GM12878 (cell line): ENCODE results near the gene LEMD1. TPM values are rescaled to one million over a fixed set of nuclear protein-coding genes. Genes with fewer than 3 reads are reported as not detected.

Experiments
- ATAC-seq: fragments of 200-7000 bp; cut with Tn5 transposase; 3 replicates; pipeline ENCODE4 v1.9.1; 2020; ENCODE audit warnings: mild to moderate bottlenecking, moderate library complexity
- BruUV-seq: library from RNA; stranded (reverse); fragments of 400-500 nt; replicated peaks from 2 replicates; lab custom pipeline; 2021; lab: Mats Ljungman, UMichigan
- CTCF ChIA-PET: fragments of 300-600 bp; sonication (Branson Sonifier 250); formaldehyde crosslinking; extraction: SDS; loops from one replicate; lab custom pipeline; 2021; ENCODE audit warnings: inconsistent platforms; lab: Yijun Ruan, JAX
- POLR2A ChIA-PET: fragments of 350-600 bp; formaldehyde crosslinking; extraction: SDS; loops from one replicate; lab custom pipeline; 2021; ENCODE audit warnings: inconsistent platforms; lab: Charles Lee
- RAD21 ChIA-PET: fragments of 300-600 bp; sonication (Branson Sonifier 250); formaldehyde crosslinking; loops from one replicate; lab custom pipeline; 2023; ENCODE audit warnings: antibody characterized with exemption; ENCODE audit not compliant: unreplicated experiment; lab: Charles Lee
- SMC1A ChIA-PET: fragments of 300-600 bp; sonication (Branson Sonifier 250); formaldehyde crosslinking; loops from one replicate; lab custom pipeline; 2023; ENCODE audit not compliant: unreplicated experiment, uncharacterized antibody; lab: Charles Lee
- DNase-seq: peaks from one replicate; pipeline ENCODE4 v3.0.0-alpha.2; 2011; ENCODE audit warnings: low read depth, low spot score
- FAIRE-seq: peaks from 3 replicates; lab custom pipeline; 2011; peaks lifted over from hg19 to GRCh38; lab: Jason Lieb, UNC
- H2AFZ ChIP-seq: 2 replicates; pipeline ENCODE4 v1.6.0; 2011; ENCODE audit warnings: low read depth, low read length, control low read depth; ENCODE audit not compliant: control insufficient read depth
- H3K27ac ChIP-seq: 2 replicates; pipeline ENCODE4 v1.5.1; 2011; ENCODE audit warnings: control low read depth; ENCODE audit not compliant: control insufficient read depth, insufficient read depth
- H3K27me3 ChIP-seq, 2 experiments: replicated peaks in 1 of 2; 2 replicates each; pipeline versions ENCODE4 v1.6.0 to v1.6.1; 2011; ENCODE audit warnings: low read length in 1 of 2; ENCODE audit not compliant: control insufficient read depth in 2 of 2, insufficient read depth in 2 of 2
- H3K36me3 ChIP-seq, 2 experiments: 2 replicates each; pipeline ENCODE4 v1.5.1; 2011; ENCODE audit warnings: low read length in 1 of 2; ENCODE audit not compliant: control insufficient read depth in 2 of 2, insufficient read depth in 2 of 2
- H3K4me1 ChIP-seq: 2 replicates; pipeline ENCODE4 v1.6.1; 2011; ENCODE audit warnings: mild to moderate bottlenecking, low read length, moderate library complexity, mixed read lengths; ENCODE audit not compliant: control insufficient read depth, insufficient read depth
- H3K4me2 ChIP-seq: 2 replicates; pipeline ENCODE4 v1.6.0; 2011; ENCODE audit warnings: control low read depth; ENCODE audit not compliant: control insufficient read depth, insufficient read depth
- H3K4me3 ChIP-seq: fragments of 200-600 bp; sonication (generic); 2 replicates; pipeline ENCODE4 v1.5.1; 2016
- H3K79me2 ChIP-seq: 2 replicates; pipeline ENCODE4 v1.6.0; 2011; ENCODE audit warnings: low read length; ENCODE audit not compliant: control insufficient read depth, insufficient read depth
- H3K9ac ChIP-seq: 2 replicates; pipeline ENCODE4 v1.8.0; 2011; ENCODE audit warnings: low read length, control low read depth, mixed read lengths; ENCODE audit not compliant: control insufficient read depth, insufficient read depth
- H3K9me3 ChIP-seq: replicated peaks from 3 replicates; pipeline ENCODE4 v1.5.1; 2011; ENCODE audit warnings: mild to moderate bottlenecking, low read length; ENCODE audit not compliant: control insufficient read depth, insufficient read depth
- H4K20me1 ChIP-seq: 2 replicates; pipeline ENCODE4 v1.6.0; 2011; ENCODE audit not compliant: control insufficient read depth, insufficient read depth
- ASH2L ChIP-seq: fragments of 300-600, 200-600 bp; sonication (generic); IDR thresholded peaks from 2 replicates; pipeline ENCODE4 v1.6.1; 2017; ENCODE audit warnings: low read depth, mild to moderate bottlenecking, borderline replicate concordance
- ATF7 ChIP-seq: fragments of 450-650 bp; IDR thresholded peaks from 2 replicates; pipeline ENCODE4 v1.6.1; 2016; ENCODE audit warnings: low read depth, mild to moderate bottlenecking
- BHLHE40 ChIP-seq, 2 experiments: fragments of 450-650 bp in 1 of 2; IDR thresholded peaks; 2 replicates each; pipeline ENCODE4 v1.6.1; 2011 to 2017; ENCODE audit warnings: low read depth in 2 of 2, borderline replicate concordance in 1 of 2, improper control_type of control experiment in 1 of 2, low read length in 1 of 2, mild to moderate bottlenecking in 1 of 2
- BMI1 ChIP-seq: fragments of 450-650 bp; IDR thresholded peaks from 2 replicates; pipeline ENCODE4 v1.6.1; 2016; ENCODE audit warnings: mild to moderate bottlenecking, moderate library complexity, borderline replicate concordance
- BRCA1 ChIP-seq: IDR thresholded peaks from 2 replicates; pipeline ENCODE4 v1.6.1; 2011; ENCODE audit warnings: low read depth, low read length, improper control_type of control experiment
- CBFB ChIP-seq: IDR thresholded peaks from 2 replicates; pipeline ENCODE4 v1.6.1; 2016; ENCODE audit warnings: antibody characterized with exemption, low read depth
- DPF2 ChIP-seq: fragments of 450-650 bp; IDR thresholded peaks from 2 replicates; pipeline ENCODE4 v1.6.1; 2017; ENCODE audit warnings: mild to moderate bottlenecking
- FOXM1 ChIP-seq: IDR thresholded peaks from 2 replicates; pipeline ENCODE4 v1.6.1; 2012; ENCODE audit warnings: low read depth, mild to moderate bottlenecking, inconsistent platforms, low read length, moderate library complexity
- HCFC1 ChIP-seq: fragments of 150-350 bp; IDR thresholded peaks from 2 replicates; pipeline ENCODE4 v1.6.1; 2014; ENCODE audit warnings: low read length
- KAT2A ChIP-seq: conservative IDR thresholded peaks from 2 replicates; pipeline ENCODE4 v1.6.1; 2011; ENCODE audit warnings: low read depth, low read length; ENCODE audit not compliant: control insufficient read depth
- MYB ChIP-seq: fragments of 150-350 bp; IDR thresholded peaks from 2 replicates; pipeline ENCODE4 v1.6.1; 2014; ENCODE audit warnings: mild to moderate bottlenecking, low read depth, low read length, borderline replicate concordance
- NFYB ChIP-seq: IDR thresholded peaks from 2 replicates; pipeline ENCODE4 v1.6.1; 2011; ENCODE audit warnings: low read depth, mild to moderate bottlenecking, low read length, improper control_type of control experiment, moderate library complexity; ENCODE audit not compliant: insufficient read depth
- RB1 ChIP-seq: fragments of 450-650 bp; formaldehyde crosslinking; IDR thresholded peaks from 2 replicates; pipeline ENCODE4 v1.6.1; 2017; ENCODE audit warnings: mild to moderate bottlenecking, borderline replicate concordance
- SRF ChIP-seq, 2 experiments: IDR thresholded peaks; 2 replicates each; pipeline ENCODE4 v1.6.1; 2011; ENCODE audit warnings: low read depth in 2 of 2, low read length in 2 of 2, mild to moderate bottlenecking in 1 of 2, moderate library complexity in 1 of 2
- SUPT20H ChIP-seq: IDR thresholded peaks from 2 replicates; pipeline ENCODE4 v1.6.1; 2011; ENCODE audit warnings: low read depth, mild to moderate bottlenecking, low read length, moderate library complexity, borderline replicate concordance; ENCODE audit not compliant: control insufficient read depth
- WGBS: methylation state at CpG from one replicate; pipeline ENCODE4 v1.1.6; 2016; ENCODE audit warnings: low lambda C conversion rate; ENCODE audit not compliant: insufficient replicate concordance, insufficient coverage; ENCODE audit errors: missing lambda C conversion rate; 5-methylcytosine and 5-hydroxymethylcytosine counted together
- in situ Hi-C: fragments of 300-500 bp; cut with MboI; formaldehyde crosslinking; loops from 9 replicates; pipeline ENCODE4 v1.14.3; 2018; ENCODE audit warnings: mixed read lengths
- intact Hi-C: fragments of 100-400 bp; cut with micrococcal nuclease; formaldehyde crosslinking; loops from one replicate; pipeline ENCODE4 v1.14.2; 2022; ENCODE audit not compliant: unreplicated experiment
- polyA plus RNA-seq, 11 experiments: library from polyadenylated mRNA; depleted of rRNA in 4 of 11; unstranded in 6 of 11; stranded (reverse) in 5 of 11; fragments of >200 nt; fragmentation: Nextera tagmentation in 4 of 11; fragmentation: Illumina TruSeq in 1 of 11; extraction: Ambion mirVana in 4 of 11; extraction: Trizol in 1 of 11; gene quantifications; 1 replicate in 1 of 11; 2 replicates in 10 of 11; pipeline versions ENCODE4 v1.2.1 to v1.2.3, GENCODE V29; 2011 to 2016; ENCODE audit warnings: inconsistent platforms in 2 of 11, missing spikeins in 2 of 11, low read depth in 1 of 11
- total RNA-seq, 4 experiments: library from RNA; depleted of rRNA in 3 of 4; stranded (reverse); fragments of >200 nt in 3 of 4; fragmentation: Illumina TruSeq in 1 of 4; extraction: Trizol in 1 of 4; gene quantifications; 2 replicates each; pipeline versions ENCODE4 v1.2.1 to v1.2.3, GENCODE V29; 2013 to 2021
- TF ChIP-seq, protein P1 (sequence below): IDR thresholded peaks from 2 replicates; pipeline ENCODE4 v1.6.1; 2012; ENCODE audit warnings: low read depth, low read length, improper control_type of control experiment
- TF ChIP-seq, protein P2 (sequence below): fragments of 450-650 bp; IDR thresholded peaks from 2 replicates; pipeline ENCODE4 v1.6.1; 2017; ENCODE audit warnings: mild to moderate bottlenecking, moderate library complexity

The LEMD1 gene
- total and polyA plus RNA-seq, 10 of the 15 experiments (the other 5 are each of a cell fraction or from before 2014, with no cell fraction given) = 0.19 to 1.2 (median 0.26) TPM; not detected in 7

DNA sequence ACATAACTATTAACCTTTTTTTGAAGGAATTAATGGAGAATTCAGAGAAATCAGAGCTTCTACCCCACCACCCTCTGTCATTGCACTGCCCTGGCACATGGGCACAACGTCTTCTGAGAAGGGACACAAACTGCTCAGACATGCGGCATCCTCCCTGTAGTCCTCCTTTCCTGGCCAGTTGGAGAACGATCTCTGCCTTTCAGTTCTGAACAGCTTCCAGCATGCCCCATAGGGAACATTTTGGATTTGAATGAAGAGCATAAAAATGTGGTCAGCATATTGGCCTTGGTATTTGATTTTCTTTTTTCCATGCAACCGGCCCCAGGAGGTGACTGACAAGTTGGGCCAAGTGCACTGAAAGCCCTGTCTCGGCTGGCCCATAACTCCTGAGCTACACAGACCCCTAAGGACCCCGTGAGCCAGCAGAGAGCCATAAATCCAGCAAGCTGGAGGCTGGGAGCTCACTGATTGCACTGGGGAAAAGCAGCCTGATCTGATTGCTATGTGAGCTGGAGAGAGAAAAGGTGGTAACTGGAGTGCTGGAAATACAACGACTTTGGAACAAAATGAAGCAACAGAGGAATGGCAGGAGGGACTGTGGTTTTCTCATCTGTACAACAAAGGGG lies 44.9 kb upstream of the LEMD1 start:
- H3K9ac ChIP-seq = no peak overlapping the region
- H3K36me3 ChIP-seq = no peaks in the 10 kb centered on the region
- 23% methylated on average over 7 of the region's 7 CpGs for WGBS
- FAIRE-seq = no peak
- H3K27ac ChIP-seq = no peak overlapping the region
- no peaks in the 10 kb centered on the region for H4K20me1 ChIP-seq
- in situ Hi-C loops (no loop called here), intact Hi-C loops (no loop called here)
- peaks cover 0 to 10% of the 10 kb centered on the region in 2 experiments; a peak in 3 of 4 replicates for H3K27me3 ChIP-seq
- no peak overlapping the region for H3K4me3 ChIP-seq
- CTCF ChIA-PET = interaction anchor here (0.6 to 1.8 kb wide), 7 partner anchors 9 to 212 kb away, joined by 3 to 6 read pairs (median 3); no protein-coding TSS in a partner anchor
- SMC1A ChIA-PET = interaction anchor here (1.9 kb wide), 1 partner anchor 18 kb away, joined by 4 read pairs; no protein-coding TSS in a partner anchor
- TF ChIP-seq CBFB = no peak
- TF ChIP-seq ASH2L = no peak
- no peak for TF ChIP-seq BHLHE40 (IDR thresholded peaks at IDR 0.05; ENCODE audit: borderline replicate concordance in 1 of 2, low read depth in 2 of 2, low read length in 1 of 2)
- TF ChIP-seq NFYB = no peak
- no peak for TF ChIP-seq DPF2
- no peak for TF ChIP-seq SRF (IDR thresholded peaks at IDR 0.05; ENCODE audit: low read depth in 2 of 2, low read length in 2 of 2)
- TF ChIP-seq, protein P1, sequence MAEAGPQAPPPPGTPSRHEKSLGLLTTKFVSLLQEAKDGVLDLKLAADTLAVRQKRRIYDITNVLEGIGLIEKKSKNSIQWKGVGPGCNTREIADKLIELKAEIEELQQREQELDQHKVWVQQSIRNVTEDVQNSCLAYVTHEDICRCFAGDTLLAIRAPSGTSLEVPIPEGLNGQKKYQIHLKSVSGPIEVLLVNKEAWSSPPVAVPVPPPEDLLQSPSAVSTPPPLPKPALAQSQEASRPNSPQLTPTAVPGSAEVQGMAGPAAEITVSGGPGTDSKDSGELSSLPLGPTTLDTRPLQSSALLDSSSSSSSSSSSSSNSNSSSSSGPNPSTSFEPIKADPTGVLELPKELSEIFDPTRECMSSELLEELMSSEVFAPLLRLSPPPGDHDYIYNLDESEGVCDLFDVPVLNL = no peak
- no peak for TF ChIP-seq BRCA1
- TF ChIP-seq RB1 = no peak
- TF ChIP-seq BMI1 = no peak
- TF ChIP-seq FOXM1 = no peak
- TF ChIP-seq, protein P2, sequence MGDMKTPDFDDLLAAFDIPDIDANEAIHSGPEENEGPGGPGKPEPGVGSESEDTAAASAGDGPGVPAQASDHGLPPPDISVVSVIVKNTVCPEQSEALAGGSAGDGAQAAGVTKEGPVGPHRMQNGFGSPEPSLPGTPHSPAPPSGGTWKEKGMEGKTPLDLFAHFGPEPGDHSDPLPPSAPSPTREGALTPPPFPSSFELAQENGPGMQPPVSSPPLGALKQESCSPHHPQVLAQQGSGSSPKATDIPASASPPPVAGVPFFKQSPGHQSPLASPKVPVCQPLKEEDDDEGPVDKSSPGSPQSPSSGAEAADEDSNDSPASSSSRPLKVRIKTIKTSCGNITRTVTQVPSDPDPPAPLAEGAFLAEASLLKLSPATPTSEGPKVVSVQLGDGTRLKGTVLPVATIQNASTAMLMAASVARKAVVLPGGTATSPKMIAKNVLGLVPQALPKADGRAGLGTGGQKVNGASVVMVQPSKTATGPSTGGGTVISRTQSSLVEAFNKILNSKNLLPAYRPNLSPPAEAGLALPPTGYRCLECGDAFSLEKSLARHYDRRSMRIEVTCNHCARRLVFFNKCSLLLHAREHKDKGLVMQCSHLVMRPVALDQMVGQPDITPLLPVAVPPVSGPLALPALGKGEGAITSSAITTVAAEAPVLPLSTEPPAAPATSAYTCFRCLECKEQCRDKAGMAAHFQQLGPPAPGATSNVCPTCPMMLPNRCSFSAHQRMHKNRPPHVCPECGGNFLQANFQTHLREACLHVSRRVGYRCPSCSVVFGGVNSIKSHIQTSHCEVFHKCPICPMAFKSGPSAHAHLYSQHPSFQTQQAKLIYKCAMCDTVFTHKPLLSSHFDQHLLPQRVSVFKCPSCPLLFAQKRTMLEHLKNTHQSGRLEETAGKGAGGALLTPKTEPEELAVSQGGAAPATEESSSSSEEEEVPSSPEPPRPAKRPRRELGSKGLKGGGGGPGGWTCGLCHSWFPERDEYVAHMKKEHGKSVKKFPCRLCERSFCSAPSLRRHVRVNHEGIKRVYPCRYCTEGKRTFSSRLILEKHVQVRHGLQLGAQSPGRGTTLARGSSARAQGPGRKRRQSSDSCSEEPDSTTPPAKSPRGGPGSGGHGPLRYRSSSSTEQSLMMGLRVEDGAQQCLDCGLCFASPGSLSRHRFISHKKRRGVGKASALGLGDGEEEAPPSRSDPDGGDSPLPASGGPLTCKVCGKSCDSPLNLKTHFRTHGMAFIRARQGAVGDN = no peak
- no peak for TF ChIP-seq KAT2A
- no peak for TF ChIP-seq MYB
- no peak for TF ChIP-seq ATF7
- no peak for TF ChIP-seq HCFC1
- no peak for TF ChIP-seq SUPT20H
- no peak for DNase-seq
- no TSS peak for BruUV-seq
- POLR2A ChIA-PET = interaction anchor here (0.8 kb wide), 1 partner anchor 151 kb away, joined by 3 read pairs; no protein-coding TSS in a partner anchor
- no peak overlapping the region for H3K4me2 ChIP-seq
- no peaks in the 10 kb centered on the region for H3K9me3 ChIP-seq
- ATAC-seq = no peak
- RAD21 ChIA-PET = no interaction called here
- no peaks in the 10 kb centered on the region for H3K79me2 ChIP-seq
- no peaks in the 10 kb centered on the region for H3K4me1 ChIP-seq
- H2AFZ ChIP-seq = no peak overlapping the region
